IPS-NIHi11 (cell line): ENCODE results near the gene C19orf47.

Experiments
- DNase-seq: peaks from one replicate; pipeline ENCODE4 v3.0.0; 2012; ENCODE audit warnings: mixed read lengths, low spot score

C19orf47 gene

GRCh38 chr19:40348125-40348913 is at the start of gene C19orf47, which contains the start of gene PLD3:
Gene C19orf47, minus strand, starts transcription at chr19:40348397. Its CDS starts 6,540 bp downstream, at chr19:40341857.
Gene PLD3, plus strand, starts transcription at chr19:40348695. Its CDS starts 17,789 bp downstream, at chr19:40366484.
- DNase-seq = peak; percentile 100

DNA sequence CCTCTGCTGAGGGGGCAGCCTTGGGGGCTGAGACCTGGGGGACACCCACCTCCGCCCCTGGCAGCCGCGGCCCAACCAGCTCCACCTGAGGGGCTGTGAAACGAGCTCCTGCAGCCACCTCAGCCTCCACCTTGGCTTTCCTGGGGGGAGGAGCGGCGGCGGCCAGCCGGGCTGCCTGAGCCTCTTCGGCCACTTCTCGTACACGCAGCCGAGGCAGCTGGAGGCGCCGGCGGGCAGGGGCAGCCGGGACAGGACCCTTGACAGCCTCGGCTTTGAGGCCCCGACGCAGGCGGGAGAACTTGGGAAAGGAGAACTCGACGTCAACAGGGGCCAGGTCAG is 49.3 kb upstream of the C19orf47 start:
- no peak for DNase-seq

DNA sequence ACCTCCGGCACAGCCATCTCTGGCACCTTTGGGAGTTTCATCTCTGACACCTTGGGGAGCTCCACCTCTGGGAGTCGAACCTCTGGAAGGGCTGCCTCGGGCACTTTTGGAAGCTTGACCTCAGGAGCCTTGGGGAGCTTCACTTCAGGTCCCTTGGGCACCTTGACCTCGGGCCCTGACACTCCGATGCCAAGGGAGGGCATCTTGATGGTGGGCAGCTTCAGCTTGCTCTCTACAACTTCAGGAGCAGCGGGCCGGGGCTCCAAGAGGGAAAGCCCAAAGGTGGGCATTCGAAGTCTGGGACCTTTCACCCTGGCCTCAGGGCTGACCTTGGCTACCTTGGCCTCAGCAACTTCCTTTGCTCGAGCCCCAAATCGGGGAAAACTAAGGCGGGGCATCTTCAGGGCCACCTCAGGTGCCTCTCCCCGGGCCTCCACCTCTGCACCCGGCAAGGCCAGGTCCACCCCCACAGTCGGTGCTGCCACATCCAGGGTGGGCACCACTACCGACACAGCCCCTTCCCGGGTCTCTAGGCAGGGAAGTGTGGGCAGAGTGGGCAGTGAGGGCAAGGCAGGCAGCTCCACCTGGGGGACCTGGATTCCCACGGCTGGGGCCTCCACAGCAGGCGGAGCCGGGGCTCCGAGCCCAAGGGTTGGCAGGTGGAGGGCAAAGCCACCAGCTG is 48.8 kb upstream of the C19orf47 start:
- no peak for DNase-seq

GRCh38 chr19:40395956-40396355 is 47.8 kb upstream of the C19orf47 start:
- no peak for DNase-seq

DNA sequence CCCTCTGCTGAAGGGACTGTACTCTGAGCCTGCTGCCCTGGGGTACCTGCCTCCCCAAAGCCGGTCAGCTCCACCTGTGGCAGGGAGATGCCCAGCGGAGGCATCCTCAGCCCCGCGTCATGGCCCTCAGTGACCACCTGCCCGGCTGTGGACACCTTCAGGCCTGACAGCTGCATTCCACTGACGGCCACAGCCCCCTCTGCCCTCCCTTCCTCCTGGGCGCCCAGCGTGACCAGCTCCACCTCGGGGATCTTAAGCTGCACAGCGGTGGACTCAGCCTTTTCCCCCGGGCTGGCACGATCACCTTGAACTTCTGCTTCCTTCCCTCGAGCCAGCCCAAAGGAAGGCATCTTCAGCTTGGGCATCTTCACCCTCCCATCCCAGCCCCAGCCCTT is 46.6 kb upstream of the C19orf47 start:
- no peak for DNase-seq

- no peak for DNase-seq
Measured at GRCh38 chr19:40393894-40394815, 46.0 kb upstream of the C19orf47 start.

DNA sequence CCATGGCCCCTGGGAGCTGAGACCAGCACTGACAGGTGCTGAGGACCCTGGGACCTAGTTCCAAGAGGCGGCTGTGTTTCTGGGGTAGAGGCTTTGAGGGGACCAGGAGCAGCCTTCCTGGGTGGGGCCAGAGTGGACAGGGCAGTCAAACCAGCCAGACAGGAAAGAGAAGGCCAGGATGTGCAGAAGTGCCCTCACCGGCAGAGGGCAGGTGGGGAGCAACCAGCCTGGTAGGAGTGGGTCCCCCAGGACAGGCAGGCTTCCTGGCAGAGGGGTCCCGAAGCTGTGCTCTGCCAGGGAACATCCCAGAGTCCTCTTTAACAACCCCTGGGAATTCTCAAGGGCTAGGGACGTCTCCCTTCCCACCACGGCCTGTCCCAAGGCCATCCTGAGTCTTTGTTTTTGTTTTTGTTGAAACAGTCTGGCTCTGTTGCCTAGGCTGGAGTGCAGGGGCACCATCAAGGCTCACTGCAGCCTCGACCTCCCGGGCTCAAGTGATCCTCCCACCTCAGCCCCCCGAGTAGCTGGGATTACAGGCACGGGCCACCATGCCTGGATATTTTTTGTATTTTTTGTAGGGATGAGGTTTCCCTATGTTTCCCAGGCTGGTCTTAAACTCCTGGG is 44.8 kb upstream of the C19orf47 start:
- peak; percentile 64 for DNase-seq

- no peak for DNase-seq
Measured at GRCh38 chr19:40392123-40392522, 43.9 kb upstream of the C19orf47 start.

- no peak for DNase-seq
Measured at GRCh38 chr19:40390084-40390742, 42.0 kb upstream of the C19orf47 start, which contains the start of gene HIPK4. Gene HIPK4, minus strand, starts transcription at chr19:40390181. Its CDS starts 279 bp downstream, at chr19:40389902.

DNA sequence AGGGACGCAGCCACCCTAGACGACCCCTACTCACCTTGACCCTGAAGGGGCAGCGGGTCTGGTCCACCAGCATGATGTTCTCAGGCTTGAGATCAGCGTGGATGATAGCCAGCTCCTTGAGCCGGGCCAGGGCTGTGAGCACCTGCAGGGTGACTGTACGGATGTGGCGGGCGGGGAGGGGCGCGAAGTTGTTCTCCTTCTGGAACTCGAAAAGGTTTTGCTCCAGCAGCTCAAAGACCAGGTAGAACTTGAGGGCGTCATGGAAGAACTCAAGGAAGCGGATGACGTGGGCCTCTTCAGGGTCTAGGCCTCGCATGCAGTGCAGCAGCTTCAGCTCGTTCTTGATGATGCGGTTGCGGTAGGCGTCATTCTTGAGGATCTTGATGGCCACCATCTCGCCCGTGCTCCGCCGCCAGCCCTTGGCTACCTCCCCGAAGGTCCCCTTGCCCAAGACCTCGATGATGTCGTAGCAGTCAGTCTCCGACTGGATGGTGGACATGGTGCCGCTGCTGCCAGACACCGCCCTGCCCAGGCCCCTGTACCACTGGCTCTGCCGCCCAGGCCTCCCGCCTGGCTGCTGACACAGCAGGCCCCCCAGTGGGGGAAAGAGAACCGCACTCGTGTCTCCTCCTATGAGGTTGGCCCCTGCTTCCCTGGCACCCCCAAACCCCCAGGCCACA is 41.3 kb upstream of the C19orf47 start:
- no peak for DNase-seq

DNA sequence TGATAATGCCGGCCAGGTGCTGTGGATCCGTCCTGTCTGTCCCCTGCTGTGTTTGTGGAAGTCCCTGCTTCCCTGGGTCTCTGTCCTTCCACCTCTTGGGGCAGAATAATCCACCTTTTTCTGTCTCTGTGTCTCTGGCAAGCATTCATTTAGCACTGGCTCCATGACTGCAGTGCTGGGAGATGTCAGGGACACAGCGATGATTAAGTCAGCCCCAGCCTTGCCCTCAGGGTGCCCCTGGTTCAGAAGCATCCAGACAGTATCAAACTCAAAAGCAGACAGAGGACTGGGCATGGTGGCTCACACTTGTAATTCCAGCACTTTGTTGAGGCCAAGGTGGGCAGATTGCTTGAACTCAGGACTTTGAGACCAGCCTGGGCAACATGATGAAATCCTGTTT is 40.3 kb upstream of the C19orf47 start:
- no peak for DNase-seq

DNA sequence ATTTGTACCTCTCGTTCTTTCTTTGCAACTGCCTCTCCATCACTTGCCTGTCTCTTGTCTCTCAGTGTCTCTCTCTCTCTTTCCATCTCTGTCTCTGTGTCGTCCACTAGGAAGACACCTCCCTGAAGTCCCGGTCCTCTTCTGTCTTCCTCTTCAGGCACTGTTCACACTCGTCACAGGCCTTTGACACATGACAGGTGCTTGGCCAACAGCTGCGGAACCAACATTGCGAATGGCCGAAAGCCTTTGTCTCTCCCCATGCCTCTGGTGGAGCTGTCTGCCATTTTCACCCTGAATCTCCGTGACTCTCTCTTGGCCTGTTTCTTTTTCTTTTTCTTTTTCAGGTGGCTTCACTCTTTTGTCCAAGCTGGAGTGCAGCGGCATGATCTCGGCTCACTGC is 39.0 kb upstream of the C19orf47 start:
- DNase-seq = no peak

DNA sequence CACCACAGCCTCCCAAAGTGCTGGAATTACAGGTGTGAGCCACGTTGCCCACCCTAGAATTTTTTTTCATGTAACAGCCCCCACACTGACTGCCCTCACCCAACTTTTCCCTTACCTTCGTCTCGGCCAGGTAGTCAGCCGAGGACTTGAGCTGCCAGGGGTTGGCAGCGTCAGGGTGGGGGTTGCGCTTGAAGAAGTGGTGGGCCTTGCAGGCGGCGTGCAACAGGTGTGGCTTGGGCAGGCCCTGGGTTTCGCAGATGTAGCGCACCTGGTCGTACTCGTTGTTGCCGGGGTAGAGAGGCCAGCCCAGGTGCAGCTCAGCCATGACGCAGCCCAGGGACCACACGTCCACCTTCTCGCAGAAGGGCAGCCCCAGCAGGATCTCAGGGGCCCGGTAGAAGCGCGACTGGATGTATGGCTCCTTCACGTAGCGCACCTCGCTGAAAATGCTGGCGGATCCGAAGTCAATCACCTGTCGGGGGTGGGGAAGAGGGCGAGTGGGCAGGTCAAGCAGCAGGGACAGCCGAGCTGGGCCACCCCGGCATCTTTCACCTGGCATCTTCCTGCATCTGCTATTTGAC is 35.6 kb upstream of the C19orf47 start:
- no peak for DNase-seq

- peak; percentile 58 for DNase-seq
Measured at GRCh38 chr19:40381321-40381720, 33.1 kb upstream of the C19orf47 start.

- DNase-seq = no peak
Measured at GRCh38 chr19:40380199-40381037, 32.2 kb upstream of the C19orf47 start.

- DNase-seq = no peak
Measured at GRCh38 chr19:40379446-40380198, 31.4 kb upstream of the C19orf47 start.

DNA sequence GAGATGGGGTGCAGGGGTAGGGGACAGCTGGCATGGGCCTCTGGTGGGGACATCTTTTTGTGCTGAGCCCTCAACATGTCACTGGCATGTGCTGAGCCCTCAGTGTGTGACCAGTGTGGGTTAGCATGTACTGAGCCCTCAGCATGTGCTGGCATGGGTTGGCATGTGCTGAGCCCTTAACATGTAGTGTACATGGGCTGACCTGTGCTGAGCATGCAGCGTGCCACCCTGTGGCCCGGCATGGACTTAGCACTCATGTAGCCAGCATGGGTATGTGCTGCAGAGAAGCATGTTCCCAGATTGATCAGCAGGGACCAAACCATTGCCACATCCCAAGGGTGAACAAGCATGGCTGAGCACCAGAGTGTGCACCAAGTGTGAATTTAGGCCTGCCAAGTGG is 30.3 kb upstream of the C19orf47 start:
- DNase-seq = no peak

GRCh38 chr19:40377876-40378385 is 29.7 kb upstream of the C19orf47 start:
- DNase-seq = no peak
